Raji (cell line): ENCODE results near the gene KCNN3.
A peak's percentile ranks its signal among the peaks of the same experiment; 100 is the strongest.

ENCODE experiments used
- POLR2A ChIP-seq: IDR thresholded peaks from 2 replicates; pipeline ENCODE4 v1.6.1; 2011; ENCODE audit warnings: low read depth, low read length, control low read depth; ENCODE audit not compliant: insufficient read depth

The KCNN3 gene

GRCh38 chr1:154857441-154858215 is 12.5 kb downstream of the KCNN3 start:
- peak; percentile 18; the same call in 1 of the 2 replicates for TF ChIP-seq POLR2A

GRCh38 chr1:154857022-154857421 is 13.1 kb downstream of the KCNN3 start:
- TF ChIP-seq POLR2A: no peak

- TF ChIP-seq POLR2A: no peak
These were observed 13.5 kb downstream of the KCNN3 start for GRCh38 chr1:154856544-154856943.

GRCh38 chr1:154856049-154856448 is 14.0 kb downstream of the KCNN3 start:
- no peak for TF ChIP-seq POLR2A

- no peak for TF ChIP-seq POLR2A
These were observed 14.8 kb downstream of the KCNN3 start for GRCh38 chr1:154855186-154855851.

GRCh38 chr1:154852845-154853244 is 17.2 kb downstream of the KCNN3 start:
- no peak for TF ChIP-seq POLR2A

GRCh38 chr1:154851392-154852177 is 18.5 kb downstream of the KCNN3 start:
- no peak for TF ChIP-seq POLR2A

GRCh38 chr1:154849645-154850131 is 20.4 kb downstream of the KCNN3 start:
- TF ChIP-seq POLR2A: no peak

GRCh38 chr1:154848983-154849382 is 21.1 kb downstream of the KCNN3 start:
- no peak for TF ChIP-seq POLR2A

GRCh38 chr1:154847891-154848290 is 22.2 kb downstream of the KCNN3 start:
- no peak for TF ChIP-seq POLR2A

- no peak for TF ChIP-seq POLR2A
These were observed 23.3 kb downstream of the KCNN3 start for GRCh38 chr1:154846565-154847442.

GRCh38 chr1:154845879-154846278 is 24.2 kb downstream of the KCNN3 start:
- no peak for TF ChIP-seq POLR2A

- TF ChIP-seq POLR2A: no peak
These were observed 24.9 kb downstream of the KCNN3 start for GRCh38 chr1:154845174-154845573.

GRCh38 chr1:154844297-154844681 is 25.8 kb downstream of the KCNN3 start:
- TF ChIP-seq POLR2A: no peak
